GM13976 (cell line): Measurements from ENCODE around the gene ZNF208.
"Not testable (repeated sequence)": the region's sequence is repeated elsewhere in the genome, so short reads cannot be mapped to it uniquely, and the experiment has no call there.

Source experiments
- DNase-seq: peaks from one replicate; pipeline ENCODE4 v3.0.0; 2012; ENCODE audit warnings: low spot score
- CTCF ChIP-seq: IDR thresholded peaks from 2 replicates; pipeline ENCODE4 v1.5.1; 2012; ENCODE audit warnings: borderline replicate concordance, mild to moderate bottlenecking; ENCODE audit not compliant: insufficient read depth; ENCODE audit errors: extremely low read depth, missing control alignments, control extremely low read depth
- in situ Hi-C: fragments of 300-500 bp; cut with MboI; formaldehyde crosslinking; loops from one replicate; pipeline ENCODE4 v1.12.0; 2022; ENCODE audit warnings: low sequenced_read_pairs, mixed read lengths, inconsistent platforms; ENCODE audit not compliant: unreplicated experiment

Gene ZNF208

GRCh38 chr19:22010437-22011143 lies at the start of gene ZNF208:
TSS of gene ZNF208 (minus strand) at chr19:22010943. CDS start at chr19:22010794, 149 bp downstream.
- in situ Hi-C loops, DNase-seq: not testable (repeated sequence)

DNA sequence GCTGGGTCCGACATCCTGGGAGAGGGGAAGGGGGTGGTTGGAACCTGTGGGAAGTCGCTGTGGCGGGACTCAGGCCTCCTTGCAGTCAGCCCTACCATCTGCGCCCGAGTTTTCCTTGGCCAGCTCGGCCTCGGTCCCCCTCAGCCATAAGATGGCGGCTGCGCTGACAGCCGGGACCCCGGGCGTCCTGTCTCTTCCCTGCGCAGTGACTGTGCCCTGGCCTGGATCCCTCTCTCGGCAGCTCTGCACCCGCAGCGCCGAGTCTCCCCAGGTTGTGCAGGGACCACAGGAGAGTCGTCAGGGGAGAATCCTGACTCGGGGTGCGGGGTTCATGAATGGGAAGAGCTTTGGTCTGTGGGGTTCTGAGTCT lies 41.9 kb upstream of the ZNF208 start:
- in situ Hi-C loops, result no loop called here
- no peak for TF ChIP-seq CTCF
- DNase-seq, result no peak

DNA sequence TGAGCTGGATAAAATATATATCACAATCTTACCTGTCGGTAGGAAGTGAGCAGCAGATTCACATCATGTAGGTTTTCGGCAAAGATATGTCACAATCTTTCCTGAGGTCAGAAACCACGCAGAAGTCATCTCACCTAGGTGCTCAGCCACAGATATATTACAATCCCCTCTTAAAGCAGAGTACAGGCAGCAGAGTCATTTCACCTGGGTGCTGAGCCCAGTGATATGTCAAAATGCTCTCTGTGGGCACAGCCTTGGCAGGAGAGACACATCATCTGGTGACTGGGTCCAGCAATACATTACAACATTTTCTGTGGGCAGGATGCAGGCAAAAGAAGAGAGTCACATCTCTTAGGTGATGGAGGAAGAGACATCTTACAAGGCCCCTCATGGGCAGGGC lies 30.4 kb upstream of the ZNF208 start:
- in situ Hi-C loops, DNase-seq: not testable (repeated sequence)

DNA sequence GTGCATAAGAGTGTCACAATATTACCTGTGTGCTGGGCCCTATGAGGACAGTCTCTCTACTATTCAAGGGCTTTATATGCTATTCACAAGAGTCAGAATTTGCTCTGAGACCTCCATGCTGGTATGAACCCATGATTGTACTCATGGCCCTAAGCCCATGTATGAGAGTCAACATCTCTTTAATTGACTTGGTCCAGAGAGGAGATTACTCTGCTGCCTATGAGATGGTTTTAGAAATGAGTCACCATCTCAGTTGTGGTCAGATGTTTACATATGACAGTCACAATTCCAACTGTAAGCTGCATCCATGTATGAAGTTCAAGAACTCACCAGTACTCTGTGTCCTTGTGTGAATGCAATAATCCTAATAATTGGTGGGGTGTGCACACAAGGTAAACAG lies 19.9 kb upstream of the ZNF208 start:
- no peak for TF ChIP-seq CTCF
- in situ Hi-C loops, result no loop called here

DNA sequence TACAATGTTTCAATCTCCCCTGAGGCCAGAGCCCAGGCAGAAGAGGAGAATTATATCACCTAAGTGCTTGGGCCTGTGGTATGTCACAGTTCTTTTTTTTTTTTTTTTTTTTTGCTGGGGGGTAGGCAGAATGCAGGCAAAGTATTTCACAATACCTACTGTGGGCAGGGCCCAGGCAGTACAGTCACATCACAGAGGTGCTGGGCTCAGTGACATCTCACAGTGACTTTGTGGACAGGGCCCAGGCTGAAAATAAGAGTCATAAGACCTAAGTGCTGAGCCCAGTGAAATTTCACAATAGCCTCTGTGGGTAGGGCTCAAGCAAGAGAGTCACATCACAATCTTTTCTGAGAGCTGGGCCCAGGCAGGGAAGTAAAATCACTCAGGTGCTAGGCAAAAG lies 15.9 kb upstream of the ZNF208 start:
- TF ChIP-seq CTCF, result no peak
- DNase-seq, result no peak
- in situ Hi-C loops, result no loop called here

More for the DNA sequence above, 19.9 kb upstream of the ZNF208 start:
- no peak for DNase-seq

GRCh38 chr19:22025539-22025938 lies 14.8 kb upstream of the ZNF208 start:
- in situ Hi-C loops, DNase-seq: not testable (repeated sequence)

DNA sequence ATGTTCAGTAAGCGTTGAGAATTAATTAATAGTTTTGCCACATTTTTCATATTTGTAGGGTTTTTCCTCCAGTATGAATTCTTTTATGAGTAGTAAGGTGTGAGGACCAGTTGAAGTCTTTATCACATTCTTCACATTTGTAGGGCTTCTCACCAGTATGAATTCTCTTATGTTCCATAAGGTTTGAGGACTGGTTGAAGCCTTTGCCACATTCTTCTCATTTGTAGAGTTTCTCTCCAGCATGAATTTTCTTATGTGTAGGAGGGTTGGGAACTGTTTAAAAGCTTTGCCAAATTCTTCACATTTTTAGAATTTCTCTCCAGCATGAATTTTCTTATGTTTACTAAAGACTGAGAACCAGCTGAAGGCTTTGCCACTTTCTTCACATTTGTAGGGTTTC lies 40.3 kb downstream of the ZNF208 start:
- in situ Hi-C loops, result no loop called here
- no peak for TF ChIP-seq CTCF
- DNase-seq, result no peak

DNA sequence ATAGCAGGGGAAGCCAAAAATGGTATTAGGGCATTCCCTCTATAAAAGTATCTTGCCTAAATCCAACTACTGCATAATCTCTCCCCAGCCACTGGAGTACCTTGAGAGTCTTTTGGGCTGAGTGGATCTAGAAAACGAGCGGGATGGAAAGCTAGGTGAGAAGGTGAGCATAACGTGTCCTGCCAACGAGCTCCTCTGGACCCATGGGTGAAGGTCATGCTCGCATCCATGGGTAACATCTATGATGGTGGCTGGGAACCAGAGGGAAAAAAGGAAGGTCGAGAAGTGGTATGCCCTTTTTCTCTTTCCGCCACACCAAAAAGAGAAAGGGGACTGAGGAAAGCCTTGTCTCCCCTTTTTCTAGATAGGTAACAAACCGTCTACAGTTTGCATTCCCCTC lies 63.0 kb downstream of the ZNF208 start:
- in situ Hi-C loops, result no loop called here
- TF ChIP-seq CTCF, result no peak
- no peak for DNase-seq
